ENCODE results near the gene NIPBL. TPM values are rescaled to one million over a fixed set of nuclear protein-coding genes. Genes with fewer than 3 reads are reported as not detected.

The NIPBL gene
- total and polyA plus RNA-seq, 2 of the 13 experiments (the other 11 are each of a cell fraction or from before 2014, with no cell fraction given): 12.3 to 32.3 TPM

- TF ChIP-seq CSRNP1 (CRISPR knock-in tag; IDR thresholded peaks at IDR 0.05): peak; percentile 9; the same call in 1 of the 2 replicates
- TF ChIP-seq MXD3 (CRISPR knock-in tag; IDR thresholded peaks at IDR 0.05): peak; percentile 80
- TF ChIP-seq, protein P1, sequence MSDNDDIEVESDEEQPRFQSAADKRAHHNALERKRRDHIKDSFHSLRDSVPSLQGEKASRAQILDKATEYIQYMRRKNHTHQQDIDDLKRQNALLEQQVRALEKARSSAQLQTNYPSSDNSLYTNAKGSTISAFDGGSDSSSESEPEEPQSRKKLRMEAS (IDR thresholded peaks at IDR 0.05): peak; percentile 80
- TF ChIP-seq TEAD3 (CRISPR knock-in tag; optimal IDR thresholded peaks at IDR 0.05; ENCODE audit: borderline replicate concordance): peak; percentile 32
- 0 out of 2 replicates have a peak, but pooled peaks have one; percentile 10 for TF ChIP-seq NRL (CRISPR knock-in tag; IDR thresholded peaks at IDR 0.05; ENCODE audit: borderline replicate concordance)
- TF ChIP-seq MBNL3 (CRISPR knock-in tag; conservative IDR thresholded peaks at IDR 0.05): no peak
- 0 out of 2 replicates have a peak, but pooled peaks have one; percentile 10 for TF ChIP-seq JUNB (CRISPR knock-in tag; IDR thresholded peaks at IDR 0.05; ENCODE audit: borderline replicate concordance)
- peak; percentile 44; the same call in 1 of the 2 replicates for TF ChIP-seq RFXAP (CRISPR knock-in tag; IDR thresholded peaks at IDR 0.05; ENCODE audit: borderline replicate concordance)
- TF ChIP-seq SRY (CRISPR knock-in tag; IDR thresholded peaks at IDR 0.05): peak; percentile 54; the same call in 1 of the 2 replicates
- TF ChIP-seq HNRNPL (IDR thresholded peaks at IDR 0.05; ENCODE audit: low read depth, low read length): no peak
- peak in 1 of 2 experiments; percentile 57; a peak in 2 of 4 replicates for TF ChIP-seq HMGXB4 (CRISPR knock-in tag; IDR thresholded peaks at IDR 0.05; ENCODE audit: borderline replicate concordance in 1 of 2, low read depth in 1 of 2)
- peak; percentile 83 for TF ChIP-seq ELF3 (CRISPR knock-in tag; IDR thresholded peaks at IDR 0.05)
- peak; percentile 61 for TF ChIP-seq ZNF777 (CRISPR knock-in tag; IDR thresholded peaks at IDR 0.05)
- TF ChIP-seq ARNT2 (CRISPR knock-in tag; IDR thresholded peaks at IDR 0.05; ENCODE audit: low read depth): peak; percentile 39
- peak; percentile 44; the same call in 1 of the 2 replicates for TF ChIP-seq NCOA2 (CRISPR knock-in tag; IDR thresholded peaks at IDR 0.05)
- no peak for TF ChIP-seq FOXP1 (IDR thresholded peaks at IDR 0.05)
- no peak for TF ChIP-seq FOXP1 (CRISPR knock-in tag; IDR thresholded peaks at IDR 0.05)
- 0 out of 2 replicates have a peak, but pooled peaks have one; percentile 34 for TF ChIP-seq ZSCAN31 (CRISPR knock-in tag; IDR thresholded peaks at IDR 0.05; ENCODE audit: low read depth)
These were observed at the start of gene NIPBL (continued) for GRCh38 chr5:36876299-36876964.

Data from HepG2 (cell line).